SH-SY5Y (cell line): ENCODE measurements around the gene NPS.

ENCODE experiments used
- GATA2 ChIP-seq: IDR thresholded peaks from 2 replicates; pipeline ENCODE4 v1.6.1; 2011; ENCODE audit warnings: mild to moderate bottlenecking, low read depth, low read length
- GATA3 ChIP-seq: IDR thresholded peaks from 2 replicates; pipeline ENCODE4 v1.6.1; 2011; ENCODE audit warnings: low read depth, mild to moderate bottlenecking, low read length, moderate library complexity

- TF ChIP-seq GATA3 = no peak
- TF ChIP-seq GATA2 = no peak
Measured at GRCh38 chr10:127585519-127586023, 36.5 kb downstream of the NPS start.
